ENCODE data around the gene FAM131A. TPM values are rescaled to one million over a fixed set of nuclear protein-coding genes. Genes with fewer than 3 reads are reported as not detected.
A peak's percentile ranks its signal among the peaks of the same experiment; 100 is the strongest.

FAM131A gene
- total RNA-seq, 2 experiments from 2014 or later = 6.5 to 8.7 TPM

- DNase-seq = no peak
- Mint-ChIP-seq H3K36me3 (ENCODE audit: low read depth) (no peaks in the 10 kb centered on the region), H3K9me3 (no peaks in the 10 kb centered on the region), H3K27me3 (peaks cover 68% of the 10 kb centered on the region), H3K4me3 (peak overlapping the region; percentile 37), H3K27ac (no peak overlapping the region), H3K4me1 (peaks cover 5% of the 10 kb centered on the region)
- CTCF ChIA-PET = no interaction called here
- POLR2A ChIA-PET = no interaction called here
Observed at GRCh38 chr3:184378651-184379357, 41.4 kb downstream of the FAM131A start.

GRCh38 chr3:184379358-184380184 is 42.2 kb downstream of the FAM131A start, which contains the start of gene CHRD:
TSS of gene CHRD (plus strand) at chr3:184380054. CDS start at chr3:184380319, 265 bp downstream.
- no peak within 1 kb of the TSS for H3K27ac Mint-ChIP-seq
- no peaks in the 10 kb centered on the region for H3K9me3 Mint-ChIP-seq
- ChIA-PET POLR2A (no interaction called here), CTCF (no interaction called here)
- peaks cover 5% of the 10 kb centered on the region for H3K4me1 Mint-ChIP-seq
- peaks cover 64% of the 10 kb centered on the region for H3K27me3 Mint-ChIP-seq
- DNase-seq = no peak
- peak within 1 kb of the TSS; percentile 37 for H3K4me3 Mint-ChIP-seq
- H3K36me3 Mint-ChIP-seq (ENCODE audit: low read depth) = no peaks in the 10 kb centered on the region

- ChIA-PET CTCF (interaction anchor here (2.4 kb wide), 1 partner anchor 8 kb away, joined by 17 read pairs; no protein-coding TSS in a partner anchor), POLR2A (no interaction called here)
- Mint-ChIP-seq H3K27ac (no peak overlapping the region), H3K9me3 (no peaks in the 10 kb centered on the region), H3K4me1 (peaks cover 5% of the 10 kb centered on the region), H3K4me3 (no peak overlapping the region), H3K36me3 (ENCODE audit: low read depth) (no peaks in the 10 kb centered on the region), H3K27me3 (peaks cover 61% of the 10 kb centered on the region)
- no peak for DNase-seq
Observed at GRCh38 chr3:184380185-184380626, 42.8 kb downstream of the FAM131A start.

GRCh38 chr3:184380627-184381260 is 43.3 kb downstream of the FAM131A start:
- Mint-ChIP-seq H3K4me1 (peaks cover 5% of the 10 kb centered on the region), H3K9me3 (no peaks in the 10 kb centered on the region), H3K4me3 (no peak overlapping the region), H3K27ac (no peak overlapping the region), H3K36me3 (ENCODE audit: low read depth) (no peaks in the 10 kb centered on the region), H3K27me3 (peaks cover 56% of the 10 kb centered on the region)
- ChIA-PET CTCF (interaction anchor here (0.7 to 2.4 kb wide), 2 partner anchors 8 to 133 kb away, joined by 3 to 17 read pairs; no protein-coding TSS in a partner anchor), POLR2A (no interaction called here)
- DNase-seq = no peak

- POLR2A ChIA-PET = no interaction called here
- H3K4me3 Mint-ChIP-seq = no peak overlapping the region
- no peak for DNase-seq
Observed at GRCh38 chr3:184381261-184382224, 44.1 kb downstream of the FAM131A start.

GRCh38 chr3:184382326-184383032 is 45.1 kb downstream of the FAM131A start:
- Mint-ChIP-seq H3K27me3 (peaks cover 43% of the 10 kb centered on the region), H3K4me1 (peaks cover 5% of the 10 kb centered on the region), H3K27ac (no peak overlapping the region), H3K4me3 (no peak overlapping the region), H3K36me3 (ENCODE audit: low read depth) (no peaks in the 10 kb centered on the region), H3K9me3 (no peaks in the 10 kb centered on the region)
- POLR2A ChIA-PET = interaction anchor here (0.8 kb wide), 1 partner anchor 11 kb away, joined by 3 read pairs; no protein-coding TSS in a partner anchor
- DNase-seq = no peak
- CTCF ChIA-PET = interaction anchor here (2.4 kb wide), 1 partner anchor 10 kb away, joined by 17 read pairs; no protein-coding TSS in a partner anchor

More at GRCh38 chr3:184381261-184382224, 44.1 kb downstream of the FAM131A start:
- CTCF ChIA-PET = interaction anchor here (0.7 to 2.4 kb wide), 2 partner anchors 9 to 132 kb away, joined by 3 to 17 read pairs; no protein-coding TSS in a partner anchor
- H3K36me3 Mint-ChIP-seq (ENCODE audit: low read depth) = no peaks in the 10 kb centered on the region
- peaks cover 50% of the 10 kb centered on the region for H3K27me3 Mint-ChIP-seq
- H3K4me1 Mint-ChIP-seq = peaks cover 5% of the 10 kb centered on the region
- no peaks in the 10 kb centered on the region for H3K9me3 Mint-ChIP-seq
- H3K27ac Mint-ChIP-seq = no peak overlapping the region

GRCh38 chr3:184383033-184383740 is 45.8 kb downstream of the FAM131A start:
- ChIA-PET CTCF (interaction anchor here (2.6 kb wide), 1 partner anchor 11 kb away, joined by 11 read pairs; no protein-coding TSS in a partner anchor), POLR2A (interaction anchor here (0.8 kb wide), 1 partner anchor 12 kb away, joined by 3 read pairs; no protein-coding TSS in a partner anchor)
- Mint-ChIP-seq H3K27ac (no peak overlapping the region), H3K4me1 (peaks cover 5% of the 10 kb centered on the region), H3K36me3 (ENCODE audit: low read depth) (no peaks in the 10 kb centered on the region), H3K4me3 (no peak overlapping the region), H3K27me3 (peaks cover 39% of the 10 kb centered on the region), H3K9me3 (no peaks in the 10 kb centered on the region)
- no peak for DNase-seq

- Mint-ChIP-seq H3K4me1 (peaks cover 3% of the 10 kb centered on the region), H3K36me3 (ENCODE audit: low read depth) (no peaks in the 10 kb centered on the region), H3K27me3 (peaks cover 29% of the 10 kb centered on the region), H3K27ac (no peak overlapping the region), H3K9me3 (no peaks in the 10 kb centered on the region), H3K4me3 (no peak overlapping the region)
- CTCF ChIA-PET = interaction anchor here (2.6 kb wide), 1 partner anchor 13 kb away, joined by 11 read pairs; no protein-coding TSS in a partner anchor
- DNase-seq = no peak
- POLR2A ChIA-PET = no interaction called here
Observed at GRCh38 chr3:184384342-184384741, 46.9 kb downstream of the FAM131A start.

GRCh38 chr3:184384856-184385422 is 47.5 kb downstream of the FAM131A start:
- Mint-ChIP-seq H3K4me3 (no peak overlapping the region), H3K9me3 (no peaks in the 10 kb centered on the region), H3K4me1 (peaks cover 3% of the 10 kb centered on the region), H3K27me3 (peaks cover 29% of the 10 kb centered on the region), H3K27ac (no peak overlapping the region), H3K36me3 (ENCODE audit: low read depth) (no peaks in the 10 kb centered on the region)
- CTCF ChIA-PET = interaction anchor here (1.6 to 2.6 kb wide), 2 partner anchors 13 to 128 kb away, joined by 4 to 11 read pairs; no protein-coding TSS in a partner anchor
- POLR2A ChIA-PET = no interaction called here
- no peak for DNase-seq

- Mint-ChIP-seq H3K36me3 (ENCODE audit: low read depth) (no peaks in the 10 kb centered on the region), H3K4me1 (no peaks in the 10 kb centered on the region), H3K27ac (no peak overlapping the region), H3K4me3 (no peak overlapping the region), H3K9me3 (no peaks in the 10 kb centered on the region), H3K27me3 (peaks cover 31% of the 10 kb centered on the region)
- ChIA-PET CTCF (interaction anchor here (0.6 to 2.6 kb wide), 4 partner anchors 11 to 998 kb away, joined by 4 to 11 read pairs (median 4); no protein-coding TSS in a partner anchor), POLR2A (no interaction called here)
- DNase-seq = no peak
Observed at GRCh38 chr3:184386047-184386806, 48.8 kb downstream of the FAM131A start.

Measured in activated CD4-positive, alpha-beta memory T cell treated with anti-CD3 and anti-CD28 coated beads, Interleukin-2, amount 10 ng/mL, durations not matched to agents 7 days and 5 days (primary cell).